SK-N-SH treated with all-trans-retinoic acid at 6 μM for 48 hours (cell line): Measurements from ENCODE around the gene C19orf85.

Experiments used
- CREB5 ChIP-seq: fragments of 250-450 bp; sonication (Bioruptor Pico); IDR thresholded peaks from 2 replicates; pipeline ENCODE4 v1.5.1; 2020; ENCODE audit warnings: low read depth, mild to moderate bottlenecking, moderate library complexity
- PATZ1 ChIP-seq: fragments of 250-450 bp; sonication (Bioruptor Pico); IDR thresholded peaks from 2 replicates; pipeline ENCODE4 v1.8.0; 2020; ENCODE audit warnings: mild to moderate bottlenecking, moderate library complexity, borderline replicate concordance
- TSHZ2 ChIP-seq: fragments of 250-450 bp; sonication (Bioruptor Pico); IDR thresholded peaks from 2 replicates; pipeline ENCODE4 v1.5.0; 2020; ENCODE audit warnings: mild to moderate bottlenecking, moderate library complexity

- no peak for TF ChIP-seq TSHZ2 (CRISPR knock-in tag)
- TF ChIP-seq PATZ1 (CRISPR knock-in tag) = no peak
- no peak for TF ChIP-seq CREB5
These were observed 17.2 kb upstream of the C19orf85 start for GRCh38 chr19:55481794-55482155.
